Measurements from ENCODE around the gene SMOC1. TPM values are rescaled to one million over a fixed set of nuclear protein-coding genes. Genes with fewer than 3 reads are reported as not detected.

The SMOC1 gene
- total RNA-seq, 2 donors from 2014 or later = 5.3 to 14.0 TPM

- intact Hi-C loops (cut with DNase I) = no loop called here
- TF ChIP-seq CTCF (IDR thresholded peaks at IDR 0.05) = no peak
These were observed 66.7 kb downstream of the SMOC1 start for GRCh38 chr14:69945912-69946311.

GRCh38 chr14:69948351-69948750 lies 69.1 kb downstream of the SMOC1 start:
- H3K4me3 ChIP-seq = no peak overlapping the region
- DNase-seq = no peak
- TF ChIP-seq CTCF (IDR thresholded peaks at IDR 0.05) (no peak), POLR2A (IDR thresholded peaks at IDR 0.05) (no peak)
- peaks cover 6% of the 10 kb centered on the region for H3K4me1 ChIP-seq
- no peaks in the 10 kb centered on the region for H3K27me3 ChIP-seq
- H3K9me3 ChIP-seq = no peaks in the 10 kb centered on the region
- intact Hi-C loops (cut with DNase I) = no loop called here
- H3K27ac ChIP-seq = no peak overlapping the region
- no peaks in the 10 kb centered on the region for H3K36me3 ChIP-seq (replicated peaks in 1 of 2; ENCODE audit: insufficient read depth in 1 of 2, low read depth in 2 of 2)
- WGBS, 2 donors = 47 to 68% methylated on average over 3 of the region's 3 CpGs
- ATAC-seq = no peak

More at GRCh38 chr14:69945912-69946311, 66.7 kb downstream of the SMOC1 start:
- DNase-seq (no peak), ATAC-seq (no peak)
- Histone ChIP-seq H3K9me3 (no peaks in the 10 kb centered on the region), H3K36me3 (replicated peaks in 1 of 2; ENCODE audit: insufficient read depth in 1 of 2, low read depth in 2 of 2) (no peaks in the 10 kb centered on the region), H3K4me1 (peaks cover 28% of the 10 kb centered on the region), H3K27me3 (no peaks in the 10 kb centered on the region), H3K27ac (no peak overlapping the region), H3K4me3 (no peak overlapping the region)

GRCh38 chr14:69951263-69951662 lies 72.0 kb downstream of the SMOC1 start:
- H3K4me1 ChIP-seq = no peaks in the 10 kb centered on the region
- no peak for DNase-seq
- H3K27me3 ChIP-seq = no peaks in the 10 kb centered on the region
- ATAC-seq = no peak
- no peak overlapping the region for H3K27ac ChIP-seq
- no peaks in the 10 kb centered on the region for H3K9me3 ChIP-seq
- no peak overlapping the region for H3K4me3 ChIP-seq
- H3K36me3 ChIP-seq (replicated peaks in 1 of 2; ENCODE audit: insufficient read depth in 1 of 2, low read depth in 2 of 2) = no peaks in the 10 kb centered on the region
- WGBS, 2 donors = 97 to 100% methylated on average over 3 of the region's 3 CpGs
- TF ChIP-seq CTCF (IDR thresholded peaks at IDR 0.05) = no peak
- no peak for TF ChIP-seq POLR2A (IDR thresholded peaks at IDR 0.05)
- intact Hi-C loops (cut with DNase I) = no loop called here

GRCh38 chr14:69951935-69952334 lies 72.7 kb downstream of the SMOC1 start:
- ATAC-seq = no peak
- Histone ChIP-seq H3K36me3 (replicated peaks in 1 of 2; ENCODE audit: insufficient read depth in 1 of 2, low read depth in 2 of 2) (no peaks in the 10 kb centered on the region), H3K27ac (no peak overlapping the region), H3K4me1 (no peaks in the 10 kb centered on the region), H3K9me3 (no peaks in the 10 kb centered on the region), H3K4me3 (no peak overlapping the region), H3K27me3 (no peaks in the 10 kb centered on the region)
- 86 to 91% methylated on average over 9 of the region's 9 CpGs for WGBS, 2 donors
- intact Hi-C loops (cut with DNase I) = no loop called here
- TF ChIP-seq CTCF (IDR thresholded peaks at IDR 0.05) (no peak), POLR2A (IDR thresholded peaks at IDR 0.05) (no peak)
- DNase-seq = no peak

- intact Hi-C loops (cut with DNase I) = no loop called here
- no peaks in the 10 kb centered on the region for H3K4me1 ChIP-seq
- DNase-seq = no peak
- H3K9me3 ChIP-seq = no peaks in the 10 kb centered on the region
- no peak for ATAC-seq
- H3K27me3 ChIP-seq = no peaks in the 10 kb centered on the region
- H3K4me3 ChIP-seq = no peak overlapping the region
- WGBS, 2 donors = 88 to 93% methylated on average over 15 to 16 of the region's 16 CpGs
- H3K36me3 ChIP-seq (replicated peaks in 1 of 2; ENCODE audit: insufficient read depth in 1 of 2, low read depth in 2 of 2) = no peaks in the 10 kb centered on the region
- TF ChIP-seq CTCF (IDR thresholded peaks at IDR 0.05) = no peak
- TF ChIP-seq POLR2A (IDR thresholded peaks at IDR 0.05) = no peak
- no peak overlapping the region for H3K27ac ChIP-seq
These were observed 74.2 kb downstream of the SMOC1 start for GRCh38 chr14:69953266-69953915.

All from body of pancreas (tissue), 4 donors.